WTC11 (cell line): ENCODE data around the gene SMAD3. TPM values are rescaled to one million over a fixed set of nuclear protein-coding genes. Genes with fewer than 3 reads are reported as not detected.

Experiments used
- ATAC-seq: fragments of 200-7000 bp; cut with Tn5 transposase; 2 replicates; pipeline ENCODE4 v1.10.0; 2021; ENCODE audit warnings: mild to moderate bottlenecking, moderate library complexity
- CTCF ChIA-PET: fragments of 300-600 bp; sonication (Branson Sonifier 250); formaldehyde crosslinking; loops from one replicate; lab custom pipeline; 2021; ENCODE audit warnings: antibody characterized with exemption; lab: Charles Lee
- POLR2A ChIA-PET: fragments of 350-600 bp; sonication (Branson Sonifier 250); formaldehyde crosslinking; loops from one replicate; lab custom pipeline; 2021; ENCODE audit warnings: antibody characterized with exemption; lab: Charles Lee
- DNase-seq: peaks from one replicate; pipeline ENCODE4 v3.0.0; 2021; ENCODE audit warnings: low spot score
- H3K27ac Mint-ChIP-seq: 2 replicates; pipeline ENCODE4 v1.8.0; 2021; ENCODE audit warnings: mixed read lengths
- H3K27me3 Mint-ChIP-seq: 2 replicates; pipeline ENCODE4 v1.8.0; 2021; ENCODE audit warnings: low read depth, mild to moderate bottlenecking, moderate library complexity, mixed read lengths
- H3K36me3 Mint-ChIP-seq: 2 replicates; pipeline ENCODE4 v1.8.0; 2021; ENCODE audit warnings: mixed read lengths
- H3K4me1 Mint-ChIP-seq: 2 replicates; pipeline ENCODE4 v1.8.0; 2022; ENCODE audit warnings: mixed read lengths
- H3K4me3 Mint-ChIP-seq: 2 replicates; pipeline ENCODE4 v1.8.0; 2021; ENCODE audit warnings: mild to moderate bottlenecking, moderate library complexity, mixed read lengths
- H3K9me3 Mint-ChIP-seq: 2 replicates; pipeline ENCODE4 v1.8.0; 2021; ENCODE audit warnings: mixed read lengths
- AR ChIP-seq: fragments of 250-450 bp; sonication (Bioruptor Pico); IDR thresholded peaks from 2 replicates; pipeline ENCODE4 v1.9.0; 2021; ENCODE audit warnings: mild to moderate bottlenecking
- ATF1 ChIP-seq: sonication (generic); formaldehyde crosslinking; IDR thresholded peaks from 2 replicates; pipeline ENCODE4 v1.8.1; 2023; ENCODE audit warnings: mild to moderate bottlenecking, moderate library complexity, missing genetic modification reagents
- E2F5 ChIP-seq: sonication (generic); formaldehyde crosslinking; IDR thresholded peaks from 2 replicates; pipeline ENCODE4 v1.8.1; 2022; ENCODE audit warnings: mild to moderate bottlenecking, moderate library complexity, missing genetic modification reagents
- GABPB1 ChIP-seq: sonication (generic); formaldehyde crosslinking; IDR thresholded peaks from 2 replicates; pipeline ENCODE4 v1.8.1; 2023; ENCODE audit warnings: mild to moderate bottlenecking, missing genetic modification reagents
- GTF2I ChIP-seq: fragments of 250-450 bp; sonication (Bioruptor Pico); conservative IDR thresholded peaks from 2 replicates; pipeline ENCODE4 v1.4.0; 2021; ENCODE audit warnings: mild to moderate bottlenecking
- IRF2 ChIP-seq: sonication (generic); formaldehyde crosslinking; IDR thresholded peaks from 2 replicates; pipeline ENCODE4 v1.8.0; 2022; ENCODE audit warnings: low read depth, missing genetic modification reagents, borderline replicate concordance
- JAZF1 ChIP-seq: fragments of 250-450 bp; sonication (Bioruptor Pico); IDR thresholded peaks from 2 replicates; pipeline ENCODE4 v1.9.0; 2021; ENCODE audit warnings: moderate library complexity, mild to moderate bottlenecking, inconsistent platforms
- MLX ChIP-seq: sonication (generic); formaldehyde crosslinking; IDR thresholded peaks from 2 replicates; pipeline ENCODE4 v1.8.1; 2023; ENCODE audit warnings: mild to moderate bottlenecking, missing genetic modification reagents, moderate library complexity
- NFATC4 ChIP-seq: fragments of 250-450 bp; sonication (Bioruptor Pico); IDR thresholded peaks from 2 replicates; pipeline ENCODE4 v1.9.0; 2021; ENCODE audit warnings: mild to moderate bottlenecking
- RORB ChIP-seq: fragments of 250-450 bp; sonication (Bioruptor Pico); IDR thresholded peaks from 2 replicates; pipeline ENCODE4 v1.9.0; 2021; ENCODE audit warnings: mild to moderate bottlenecking
- STAT6 ChIP-seq: sonication (generic); formaldehyde crosslinking; conservative IDR thresholded peaks from 2 replicates; pipeline ENCODE4 v1.8.1; 2023; ENCODE audit warnings: mild to moderate bottlenecking, low read depth, missing genetic modification reagents, moderate library complexity
- ZNF425 ChIP-seq: fragments of 250-450 bp; sonication (Bioruptor Pico); conservative IDR thresholded peaks from 2 replicates; pipeline ENCODE4 v1.9.0; 2021; ENCODE audit warnings: mild to moderate bottlenecking
- ZNF671 ChIP-seq: fragments of 250-450 bp; sonication (Bioruptor Pico); IDR thresholded peaks from 2 replicates; pipeline ENCODE4 v1.8.0; 2021; ENCODE audit warnings: mild to moderate bottlenecking
- ZSCAN18 ChIP-seq: fragments of 250-450 bp; sonication (Bioruptor Pico); IDR thresholded peaks from 2 replicates; pipeline ENCODE4 v2.1.2; 2022; ENCODE audit warnings: mild to moderate bottlenecking, moderate library complexity
- total RNA-seq: library from RNA; stranded (reverse); gene quantifications from 3 replicates; pipeline ENCODE4 v1.2.3, GENCODE V29; 2021

The SMAD3 gene
- total RNA-seq, 1 experiment from 2014 or later, result 34.6 TPM

- Mint-ChIP-seq H3K4me1 (peaks cover 16% of the 10 kb centered on the region), H3K4me3 (no peak overlapping the region), H3K27me3 (no peaks in the 10 kb centered on the region), H3K9me3 (no peaks in the 10 kb centered on the region), H3K27ac (0 out of 2 replicates have a peak overlapping the region, but pooled peaks have one; percentile 15)
- ATAC-seq (no peak), DNase-seq (no peak)
- ChIA-PET CTCF (interaction anchor here (1.2 kb wide), 1 partner anchor 250 kb away, joined by 3 read pairs; no protein-coding TSS in a partner anchor), POLR2A (no interaction called here)
- TF ChIP-seq GTF2I (CRISPR knock-in tag), result no peak
- TF ChIP-seq IRF2, result no peak
- TF ChIP-seq ATF1, result no peak
- no peak for TF ChIP-seq NFATC4 (CRISPR knock-in tag)
- no peak for TF ChIP-seq ZNF671 (CRISPR knock-in tag)
- no peak for TF ChIP-seq ZSCAN18 (CRISPR knock-in tag)
- no peak for TF ChIP-seq AR (CRISPR knock-in tag)
- no peak for TF ChIP-seq E2F5 (CRISPR knock-in tag)
- TF ChIP-seq STAT6 (CRISPR knock-in tag), result no peak
- TF ChIP-seq GABPB1 (CRISPR knock-in tag), result no peak
- TF ChIP-seq, all 79 proteins: peak for 0
- peaks cover 13% of the 10 kb centered on the region for H3K36me3 Mint-ChIP-seq
These were observed 130.8 kb downstream of the SMAD3 start for GRCh38 chr15:67196222-67196621.

- H3K27me3 Mint-ChIP-seq, result no peaks in the 10 kb centered on the region
- H3K4me1 Mint-ChIP-seq, result peaks cover 16% of the 10 kb centered on the region
- peak overlapping the region; percentile 16 for H3K27ac Mint-ChIP-seq
- CTCF ChIA-PET, result interaction anchor here (1.2 kb wide), 1 partner anchor 250 kb away, joined by 3 read pairs; no protein-coding TSS in a partner anchor
- no peaks in the 10 kb centered on the region for H3K9me3 Mint-ChIP-seq
- ATAC-seq (no peak), DNase-seq (no peak)
- peaks cover 11% of the 10 kb centered on the region for H3K36me3 Mint-ChIP-seq
- POLR2A ChIA-PET, result no interaction called here
- TF ChIP-seq JAZF1 (CRISPR knock-in tag) (no peak), RORB (0 out of 2 replicates have a peak, but pooled peaks have one; percentile 17), MLX (no peak), ZNF425 (CRISPR knock-in tag) (no peak)
- no peak overlapping the region for H3K4me3 Mint-ChIP-seq
These were observed 131.4 kb downstream of the SMAD3 start for GRCh38 chr15:67196672-67197363.
